Measurements from ENCODE around the gene ST3GAL5. TPM values are rescaled to one million over a fixed set of nuclear protein-coding genes. Genes with fewer than 3 reads are reported as not detected.

The ST3GAL5 gene
- 10 to 100 TPM; 16.1 to 24.2 (median 17.9) TPM for total RNA-seq
- 1 to 10 TPM; 2.8 to 9.7 (median 8.4) TPM for polyA plus RNA-seq

DNA sequence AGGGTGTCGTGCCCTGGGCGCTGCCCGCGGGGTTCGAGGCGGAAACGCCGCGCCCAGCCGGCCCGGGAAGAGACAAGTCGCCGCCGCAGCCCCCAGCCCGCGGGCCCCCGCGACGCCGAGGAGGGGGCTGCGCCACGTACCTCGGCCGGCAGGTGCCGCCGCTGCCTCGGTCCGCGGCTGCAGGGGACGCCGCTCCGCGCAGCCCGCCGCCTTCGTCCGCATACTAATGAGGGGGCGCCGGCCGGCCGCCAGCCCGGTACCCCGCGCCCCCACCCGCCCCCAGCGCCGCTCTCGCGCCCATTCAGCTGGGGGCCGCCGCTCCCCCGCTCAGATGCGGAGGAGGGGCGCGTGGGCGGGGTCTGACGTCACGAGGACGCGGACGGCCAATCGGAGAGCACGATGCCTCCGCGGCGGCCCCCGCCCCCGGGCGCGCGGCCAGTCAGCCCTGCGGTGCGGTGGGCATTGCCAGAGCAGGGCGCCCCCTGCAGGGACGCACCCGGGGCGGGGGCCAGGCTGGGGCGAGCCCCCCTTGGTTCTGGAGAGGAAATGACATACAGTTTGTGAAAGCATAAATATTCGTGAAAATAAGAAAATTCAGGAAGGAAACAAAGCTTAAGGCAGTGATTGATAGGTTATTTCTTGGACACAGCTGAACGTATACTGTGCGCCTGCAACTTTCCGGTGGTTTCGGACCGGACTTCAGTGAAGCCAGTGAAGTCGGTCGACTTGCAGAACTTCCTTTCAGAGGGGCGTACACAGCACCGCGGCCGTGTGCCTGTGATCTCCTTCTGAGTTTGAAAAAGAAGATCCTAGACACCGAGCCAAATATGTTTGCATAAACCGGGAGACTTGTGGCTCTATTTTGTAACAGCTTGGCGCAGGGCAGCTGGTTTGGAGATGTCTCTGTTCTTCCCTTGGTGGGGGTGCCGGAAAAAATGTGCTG is at the start of gene ST3GAL5:
Gene ST3GAL5, minus strand, starts transcription at position 307 of the 943 bp plus-strand sequence. Its CDS starts 85 bp downstream, at position 222.
- Histone ChIP-seq H3K36me3 (no peaks in the 10 kb centered on the region), H3K4me3 (peak within 1 kb of the TSS; percentile 56 to 85 (median 78)), H3K27me3 (no peaks in the 10 kb centered on the region), H3K27ac (peak within 1 kb of the TSS; percentile 83 to 85 (median 84)), H3K4me1 (peaks cover 0 to 39% (median 29%) of the 10 kb centered on the region in 4 donors), H3K9me3 (no peaks in the 10 kb centered on the region)
- DNase-seq, result peak; percentile 94
- TF ChIP-seq EP300 (IDR thresholded peaks at IDR 0.05) (no peak), POLR2AphosphoS5 (IDR thresholded peaks at IDR 0.05) (peak; percentile 23 to 71 (median 55))
- TF ChIP-seq, protein P1, sequence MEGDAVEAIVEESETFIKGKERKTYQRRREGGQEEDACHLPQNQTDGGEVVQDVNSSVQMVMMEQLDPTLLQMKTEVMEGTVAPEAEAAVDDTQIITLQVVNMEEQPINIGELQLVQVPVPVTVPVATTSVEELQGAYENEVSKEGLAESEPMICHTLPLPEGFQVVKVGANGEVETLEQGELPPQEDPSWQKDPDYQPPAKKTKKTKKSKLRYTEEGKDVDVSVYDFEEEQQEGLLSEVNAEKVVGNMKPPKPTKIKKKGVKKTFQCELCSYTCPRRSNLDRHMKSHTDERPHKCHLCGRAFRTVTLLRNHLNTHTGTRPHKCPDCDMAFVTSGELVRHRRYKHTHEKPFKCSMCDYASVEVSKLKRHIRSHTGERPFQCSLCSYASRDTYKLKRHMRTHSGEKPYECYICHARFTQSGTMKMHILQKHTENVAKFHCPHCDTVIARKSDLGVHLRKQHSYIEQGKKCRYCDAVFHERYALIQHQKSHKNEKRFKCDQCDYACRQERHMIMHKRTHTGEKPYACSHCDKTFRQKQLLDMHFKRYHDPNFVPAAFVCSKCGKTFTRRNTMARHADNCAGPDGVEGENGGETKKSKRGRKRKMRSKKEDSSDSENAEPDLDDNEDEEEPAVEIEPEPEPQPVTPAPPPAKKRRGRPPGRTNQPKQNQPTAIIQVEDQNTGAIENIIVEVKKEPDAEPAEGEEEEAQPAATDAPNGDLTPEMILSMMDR (IDR thresholded peaks at IDR 0.05), result peak; percentile 15 to 55 (median 35)
- intact Hi-C loops (cut with DNase I), result loop anchor here (1.0 to 10.0 kb wide), 5 partner anchors 62 to 154 kb away; no protein-coding TSS in a partner anchor
- WGBS, 2 donors, result 0 to 1% methylated on average over 94 of the region's 94 CpGs

DNA sequence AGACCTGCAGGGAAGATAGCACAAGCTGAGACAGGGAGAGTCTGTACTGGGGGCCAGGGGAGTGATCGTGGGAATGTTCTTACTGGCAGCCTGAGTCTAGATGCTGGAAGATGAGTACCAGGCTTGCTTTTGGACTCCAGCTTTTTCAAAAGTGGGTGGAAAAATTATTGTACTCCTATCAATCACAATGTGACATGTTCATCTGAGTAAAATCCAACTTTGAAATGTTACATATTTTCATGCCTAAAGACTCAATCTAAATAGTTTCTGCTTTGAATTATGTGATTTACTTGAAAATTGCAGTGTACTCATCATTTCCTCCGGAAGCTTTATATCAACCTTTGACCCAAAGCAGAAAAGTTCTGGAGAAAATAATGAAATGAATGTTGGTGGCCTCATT is 49.7 kb upstream of the ST3GAL5 start:
- Histone ChIP-seq H3K9me3 (peaks cover 0 to 10% (median 2%) of the 10 kb centered on the region in 4 donors), H3K4me3 (no peak overlapping the region), H3K27me3 (no peaks in the 10 kb centered on the region), H3K36me3 (no peaks in the 10 kb centered on the region), H3K27ac (no peak overlapping the region), H3K4me1 (peaks cover 0 to 7% (median 0%) of the 10 kb centered on the region in 4 donors)
- no peak for DNase-seq
- TF ChIP-seq POLR2AphosphoS5 (IDR thresholded peaks at IDR 0.05), result no peak
- no peak for TF ChIP-seq EP300 (IDR thresholded peaks at IDR 0.05)
- TF ChIP-seq, protein P1 (IDR thresholded peaks at IDR 0.05), result no peak
- TF ChIP-seq POLR2A (IDR thresholded peaks at IDR 0.05), result no peak
- 79 to 84% methylated on average over 2 of the region's 2 CpGs for WGBS, 2 donors
- intact Hi-C loops (cut with DNase I), result no loop called here

DNA sequence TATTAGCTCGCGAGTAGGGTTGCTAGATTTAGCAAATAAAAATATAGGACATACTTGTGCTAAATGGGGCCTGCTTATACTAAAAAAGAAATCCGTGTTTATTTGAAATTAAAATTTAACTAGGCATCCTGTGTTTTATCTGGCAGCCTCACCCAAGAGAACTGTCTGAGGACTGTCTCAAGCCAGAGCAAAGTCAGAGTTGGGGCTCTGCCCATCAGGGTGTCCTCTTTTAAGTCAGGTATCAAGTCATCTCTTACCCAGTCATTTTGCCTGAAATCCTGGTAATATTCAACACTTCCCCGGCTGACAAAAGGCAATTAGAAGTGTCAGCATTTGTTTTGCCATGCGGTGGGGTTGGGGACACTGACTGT is 48.3 kb upstream of the ST3GAL5 start:
- Histone ChIP-seq H3K4me1 (peaks cover 0 to 7% (median 0%) of the 10 kb centered on the region in 4 donors), H3K27me3 (no peaks in the 10 kb centered on the region), H3K27ac (no peak overlapping the region), H3K9me3 (peaks cover 0 to under 1% (median 0%) of the 10 kb centered on the region in 4 donors), H3K4me3 (no peak overlapping the region), H3K36me3 (no peaks in the 10 kb centered on the region)
- TF ChIP-seq EP300 (IDR thresholded peaks at IDR 0.05) (no peak), POLR2A (IDR thresholded peaks at IDR 0.05) (no peak), POLR2AphosphoS5 (IDR thresholded peaks at IDR 0.05) (no peak)
- TF ChIP-seq, protein P1 (IDR thresholded peaks at IDR 0.05), result no peak
- no peak for DNase-seq
- intact Hi-C loops (cut with DNase I), result no loop called here
- 77 to 88% methylated on average over 5 of the region's 5 CpGs for WGBS, 2 donors

DNA sequence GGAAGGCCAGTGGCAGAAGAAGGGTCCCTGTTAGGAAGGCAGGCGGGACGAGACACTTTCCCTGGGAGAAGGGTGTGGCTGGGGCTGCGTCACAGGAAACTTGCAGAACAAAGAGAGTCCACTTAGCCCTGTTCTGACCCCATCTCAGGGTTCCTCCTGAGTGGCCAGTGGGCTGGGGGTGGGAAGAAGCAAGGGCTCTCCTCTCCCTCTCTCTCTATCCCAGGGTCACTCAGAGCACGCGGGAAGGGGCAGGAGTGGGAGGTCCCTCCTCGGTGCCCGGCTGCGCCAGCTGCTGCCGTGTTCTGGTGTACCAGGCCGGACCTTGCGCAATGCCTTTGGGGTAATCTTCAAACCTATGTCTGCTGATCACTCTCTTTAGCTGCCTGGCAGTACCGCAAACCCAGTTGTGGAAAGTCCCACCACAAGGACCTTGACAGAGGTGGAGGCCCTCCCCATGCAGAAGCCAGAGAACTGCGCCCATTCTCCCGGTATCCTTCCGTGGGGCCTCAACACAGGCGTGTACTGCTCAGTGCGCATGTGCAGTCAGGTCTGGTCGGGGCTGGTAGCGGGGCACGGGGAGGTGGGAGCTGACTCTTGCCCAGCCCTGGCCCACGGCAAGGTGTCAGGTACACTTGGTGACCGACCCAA is 47.8 kb upstream of the ST3GAL5 start:
- no peak for DNase-seq
- Histone ChIP-seq H3K27ac (no peak overlapping the region), H3K4me3 (no peak overlapping the region), H3K4me1 (peaks cover 0 to 7% (median 0%) of the 10 kb centered on the region in 4 donors), H3K9me3 (no peaks in the 10 kb centered on the region), H3K36me3 (no peaks in the 10 kb centered on the region), H3K27me3 (no peaks in the 10 kb centered on the region)
- WGBS, 2 donors, result 92 to 95% methylated on average over 22 of the region's 22 CpGs
- no peak for TF ChIP-seq EP300 (IDR thresholded peaks at IDR 0.05)
- TF ChIP-seq, protein P1 (IDR thresholded peaks at IDR 0.05), result no peak
- no peak for TF ChIP-seq POLR2A (IDR thresholded peaks at IDR 0.05)
- no peak for TF ChIP-seq POLR2AphosphoS5 (IDR thresholded peaks at IDR 0.05)
- intact Hi-C loops (cut with DNase I), result no loop called here

All from sigmoid colon (tissue), 7 donors.